Right lobe of liver (tissue), 4 donors: ENCODE data around the gene SLCO3A1.

ENCODE experiments used
- POLR2A ChIP-seq: fragments of 450-650 bp; IDR thresholded peaks from one replicate; pipeline ENCODE4 v1.6.1; 2017; ENCODE audit warnings: antibody characterized with exemption, mild to moderate bottlenecking
- TF ChIP-seq, protein P1 (sequence below), 4 donors: fragments of 200-600 bp in 3 of 4; fragments of 450-650 bp in 1 of 4; IDR thresholded peaks; one replicate each; pipeline versions ENCODE4 v1.5.1 to v1.8.0; 2016 to 2022; ENCODE audit warnings: antibody characterized with exemption in 4 of 4, mild to moderate bottlenecking in 2 of 4
- donor health status: DM: no; HTN: no; CAD: no.
- donor health status: DM: no; HTN: no; CAD: no.
- donor health status: DM: no; HTN: yes; CAD: no.

GRCh38 chr15:91983729-91984340 lies 130.3 kb downstream of the SLCO3A1 start:
- TF ChIP-seq, protein P1, sequence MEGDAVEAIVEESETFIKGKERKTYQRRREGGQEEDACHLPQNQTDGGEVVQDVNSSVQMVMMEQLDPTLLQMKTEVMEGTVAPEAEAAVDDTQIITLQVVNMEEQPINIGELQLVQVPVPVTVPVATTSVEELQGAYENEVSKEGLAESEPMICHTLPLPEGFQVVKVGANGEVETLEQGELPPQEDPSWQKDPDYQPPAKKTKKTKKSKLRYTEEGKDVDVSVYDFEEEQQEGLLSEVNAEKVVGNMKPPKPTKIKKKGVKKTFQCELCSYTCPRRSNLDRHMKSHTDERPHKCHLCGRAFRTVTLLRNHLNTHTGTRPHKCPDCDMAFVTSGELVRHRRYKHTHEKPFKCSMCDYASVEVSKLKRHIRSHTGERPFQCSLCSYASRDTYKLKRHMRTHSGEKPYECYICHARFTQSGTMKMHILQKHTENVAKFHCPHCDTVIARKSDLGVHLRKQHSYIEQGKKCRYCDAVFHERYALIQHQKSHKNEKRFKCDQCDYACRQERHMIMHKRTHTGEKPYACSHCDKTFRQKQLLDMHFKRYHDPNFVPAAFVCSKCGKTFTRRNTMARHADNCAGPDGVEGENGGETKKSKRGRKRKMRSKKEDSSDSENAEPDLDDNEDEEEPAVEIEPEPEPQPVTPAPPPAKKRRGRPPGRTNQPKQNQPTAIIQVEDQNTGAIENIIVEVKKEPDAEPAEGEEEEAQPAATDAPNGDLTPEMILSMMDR (IDR thresholded peaks at IDR 0.05) = no peak
- TF ChIP-seq POLR2A = no peak
